Stomach smooth muscle (tissue), 2 donors: ENCODE measurements around the gene FBN2.

Experiments used
- H3K27ac ChIP-seq: one replicate; pipeline ENCODE4 v1.7.0; 2013; ENCODE audit warnings: mild to moderate bottlenecking, low read length, inconsistent platforms
- H3K27me3 ChIP-seq, 2 donors: one replicate each; pipeline ENCODE4 v1.7.0; 2013; ENCODE audit warnings: low read length in 2 of 2; ENCODE audit not compliant: insufficient read depth in 2 of 2, control insufficient read depth in 1 of 2
- H3K36me3 ChIP-seq, 2 donors: one replicate each; pipeline ENCODE4 v1.7.0; 2013; ENCODE audit warnings: low read length in 2 of 2; ENCODE audit not compliant: control insufficient read depth in 2 of 2, insufficient read depth in 2 of 2
- H3K4me1 ChIP-seq: one replicate; pipeline ENCODE4 v1.7.0; 2013; ENCODE audit warnings: low read length; ENCODE audit not compliant: control insufficient read depth, insufficient read depth
- H3K4me3 ChIP-seq, 2 donors: one replicate each; pipeline ENCODE4 v1.7.0; 2013; ENCODE audit warnings: low read length in 2 of 2
- H3K9ac ChIP-seq, 2 donors: one replicate each; pipeline ENCODE4 v1.7.0; 2013; ENCODE audit warnings: low read length in 2 of 2, mild to moderate bottlenecking in 1 of 2
- H3K9me3 ChIP-seq, 2 donors: one replicate each; pipeline ENCODE4 v1.7.0; 2013; ENCODE audit warnings: low read length in 2 of 2; ENCODE audit not compliant: control insufficient read depth in 2 of 2
- donor health status: healthy.
- donor health status: Pancreatic carcinoma.

Gene FBN2

DNA sequence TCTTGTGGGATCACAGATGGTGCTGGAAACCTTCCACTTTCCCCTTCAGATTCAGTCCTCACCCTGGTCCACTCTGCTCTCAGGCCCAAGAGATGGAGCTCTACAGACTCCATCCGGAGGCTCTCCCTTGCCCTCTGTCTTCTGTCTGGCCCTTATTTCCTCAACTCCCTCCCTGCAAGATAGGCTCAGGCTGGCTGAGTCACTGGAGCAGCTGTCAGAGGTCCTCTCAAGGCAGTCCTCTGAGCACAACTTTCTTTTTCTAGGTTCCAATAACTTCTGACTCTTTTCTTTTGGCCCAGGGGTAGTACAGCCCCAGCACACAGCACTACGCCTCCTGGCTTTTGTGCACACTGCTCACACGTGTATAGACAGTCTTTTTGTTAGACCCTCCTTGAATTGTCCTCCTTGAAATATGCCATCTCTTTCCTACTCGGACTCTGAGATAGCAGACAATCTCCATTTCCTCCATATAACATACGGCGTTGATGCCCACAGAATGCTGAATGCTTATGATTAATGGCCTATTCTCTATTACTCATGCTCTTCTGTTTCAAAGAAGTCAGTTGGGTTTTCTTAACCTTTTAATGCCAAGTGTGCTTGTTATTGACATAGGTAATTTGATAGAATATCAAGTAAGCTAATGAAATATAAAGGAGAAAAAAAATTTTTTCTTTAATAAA, 261.4 kb downstream of the FBN2 start:
- Histone ChIP-seq H3K4me1 (no peaks in the 10 kb centered on the region), H3K4me3 (no peak overlapping the region), H3K27me3 (no peaks in the 10 kb centered on the region), H3K9me3 (no peaks in the 10 kb centered on the region), H3K36me3 (no peaks in the 10 kb centered on the region), H3K27ac (no peak overlapping the region), H3K9ac (no peak overlapping the region)

- Histone ChIP-seq H3K4me3 (no peak overlapping the region), H3K9ac (no peak overlapping the region), H3K27me3 (no peaks in the 10 kb centered on the region), H3K36me3 (no peaks in the 10 kb centered on the region), H3K9me3 (no peaks in the 10 kb centered on the region), H3K27ac (no peak overlapping the region), H3K4me1 (no peaks in the 10 kb centered on the region)
These were observed 263.6 kb downstream of the FBN2 start for GRCh38 chr5:128274441-128274840.

DNA sequence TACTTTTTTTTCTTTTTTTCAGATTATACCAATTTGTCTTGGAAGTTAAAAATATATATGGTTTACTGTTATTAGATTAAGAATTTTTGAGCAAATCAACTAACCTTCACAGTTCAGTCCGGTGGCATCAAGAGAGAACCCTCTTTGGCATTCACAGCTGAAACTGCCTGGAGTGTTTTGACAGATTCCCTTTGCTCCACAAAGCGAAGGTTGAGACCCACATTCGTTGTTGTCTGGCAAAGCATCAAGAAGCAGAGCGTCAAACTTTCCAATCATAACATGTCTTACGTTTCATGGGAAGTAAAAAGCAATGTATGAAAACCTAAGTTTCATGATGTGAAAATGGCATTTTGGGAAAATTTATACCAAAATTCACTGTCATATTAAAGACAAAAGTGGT, 264.3 kb downstream of the FBN2 start:
- Histone ChIP-seq H3K36me3 (no peaks in the 10 kb centered on the region), H3K27me3 (no peaks in the 10 kb centered on the region), H3K4me3 (no peak overlapping the region), H3K4me1 (no peaks in the 10 kb centered on the region), H3K27ac (no peak overlapping the region), H3K9me3 (no peaks in the 10 kb centered on the region), H3K9ac (no peak overlapping the region)

- H3K4me1 ChIP-seq, result no peaks in the 10 kb centered on the region
- no peak overlapping the region for H3K4me3 ChIP-seq
- H3K36me3 ChIP-seq, result no peaks in the 10 kb centered on the region
- no peaks in the 10 kb centered on the region for H3K9me3 ChIP-seq
- H3K27me3 ChIP-seq, result no peaks in the 10 kb centered on the region
- no peak overlapping the region for H3K27ac ChIP-seq
- H3K9ac ChIP-seq, result no peak overlapping the region
These were observed 266.1 kb downstream of the FBN2 start for GRCh38 chr5:128271859-128272464.

GRCh38 chr5:128271071-128271470, 267.0 kb downstream of the FBN2 start:
- no peaks in the 10 kb centered on the region for H3K27me3 ChIP-seq
- no peak overlapping the region for H3K27ac ChIP-seq
- no peaks in the 10 kb centered on the region for H3K4me1 ChIP-seq
- H3K36me3 ChIP-seq, result no peaks in the 10 kb centered on the region
- H3K9ac ChIP-seq, result no peak overlapping the region
- no peak overlapping the region for H3K4me3 ChIP-seq
- H3K9me3 ChIP-seq, result no peaks in the 10 kb centered on the region

DNA sequence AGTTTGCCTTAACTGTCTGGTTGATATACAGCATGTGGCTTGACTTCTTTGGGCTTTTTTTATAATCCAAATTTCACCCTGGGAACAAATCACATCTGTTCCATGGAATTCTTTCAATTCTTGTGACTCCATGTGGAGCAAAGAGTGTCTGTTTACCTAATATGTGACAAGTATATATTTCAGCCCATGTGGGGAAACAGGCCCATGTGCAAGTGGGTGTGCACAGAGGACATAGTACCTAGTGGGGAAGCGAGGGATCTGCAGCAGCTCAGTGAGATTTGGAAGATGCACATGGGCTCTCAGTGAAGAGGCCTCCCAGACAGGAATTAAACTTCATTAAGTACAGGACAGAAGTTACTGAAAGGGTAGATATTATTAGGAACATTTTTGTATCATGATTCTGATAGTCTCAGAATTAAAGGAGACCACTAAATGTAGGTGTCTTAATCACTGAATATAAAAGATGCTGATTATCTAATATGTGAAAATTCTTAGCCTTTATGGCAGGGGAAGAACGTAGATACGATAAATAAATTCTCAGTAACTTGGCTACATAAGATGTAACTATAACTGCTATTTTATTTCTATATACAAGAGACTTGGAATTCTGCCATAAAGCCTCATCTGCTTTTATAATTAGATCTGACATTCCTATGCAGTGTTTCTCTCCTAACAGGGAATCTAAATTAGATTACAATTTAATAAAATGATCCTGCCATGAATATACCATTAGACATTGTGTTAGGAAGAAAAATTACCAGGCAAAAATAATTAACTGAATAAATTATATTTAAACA, 273.3 kb downstream of the FBN2 start:
- H3K27ac ChIP-seq, result no peak overlapping the region
- H3K4me3 ChIP-seq, result no peak overlapping the region
- no peaks in the 10 kb centered on the region for H3K9me3 ChIP-seq
- H3K9ac ChIP-seq, result no peak overlapping the region
- no peaks in the 10 kb centered on the region for H3K27me3 ChIP-seq
- H3K4me1 ChIP-seq, result peaks cover 3% of the 10 kb centered on the region
- H3K36me3 ChIP-seq, result no peaks in the 10 kb centered on the region

- Histone ChIP-seq H3K36me3 (no peaks in the 10 kb centered on the region), H3K27ac (no peak overlapping the region), H3K9me3 (no peaks in the 10 kb centered on the region), H3K4me3 (no peak overlapping the region), H3K4me1 (peaks cover 3% of the 10 kb centered on the region), H3K27me3 (no peaks in the 10 kb centered on the region), H3K9ac (no peak overlapping the region)
These were observed 274.7 kb downstream of the FBN2 start for GRCh38 chr5:128263357-128263756.

GRCh38 chr5:128262911-128263310, 275.1 kb downstream of the FBN2 start:
- no peak overlapping the region for H3K27ac ChIP-seq
- H3K9ac ChIP-seq, result no peak overlapping the region
- H3K9me3 ChIP-seq, result no peaks in the 10 kb centered on the region
- no peak overlapping the region for H3K4me3 ChIP-seq
- H3K27me3 ChIP-seq, result no peaks in the 10 kb centered on the region
- peaks cover 3% of the 10 kb centered on the region for H3K4me1 ChIP-seq
- H3K36me3 ChIP-seq, result no peaks in the 10 kb centered on the region

DNA sequence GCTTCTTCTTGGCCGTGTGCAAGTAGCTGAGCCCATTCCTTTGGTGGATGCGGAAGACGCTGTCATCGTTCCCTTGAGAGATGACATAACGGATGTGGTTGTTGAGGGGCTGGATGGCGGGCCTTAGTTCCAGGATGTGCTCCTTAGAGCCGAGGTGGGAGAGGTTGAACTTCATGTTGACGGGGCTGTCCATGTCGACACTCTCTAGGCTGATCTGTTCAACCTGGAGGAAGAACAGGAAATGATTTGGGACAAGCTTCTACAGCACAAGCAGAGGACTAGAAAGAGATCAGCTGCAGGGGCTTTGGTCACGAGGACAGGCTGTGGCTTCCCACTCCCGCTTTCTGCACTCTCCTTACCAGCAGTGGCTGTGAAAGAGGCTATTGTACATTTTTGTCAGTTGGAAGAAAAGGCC, 278.4 kb downstream of the FBN2 start:
- H3K36me3 ChIP-seq, result no peaks in the 10 kb centered on the region
- H3K9me3 ChIP-seq, result peaks cover 0 to 1% of the 10 kb centered on the region in 2 donors
- H3K4me3 ChIP-seq, result no peak overlapping the region
- H3K4me1 ChIP-seq, result peaks cover 2% of the 10 kb centered on the region
- H3K27ac ChIP-seq, result no peak overlapping the region
- no peaks in the 10 kb centered on the region for H3K27me3 ChIP-seq
- no peak overlapping the region for H3K9ac ChIP-seq

- H3K9ac ChIP-seq, result no peak overlapping the region
- H3K36me3 ChIP-seq, result no peaks in the 10 kb centered on the region
- H3K4me3 ChIP-seq, result no peak overlapping the region
- H3K4me1 ChIP-seq, result no peaks in the 10 kb centered on the region
- H3K27ac ChIP-seq, result no peak overlapping the region
- no peaks in the 10 kb centered on the region for H3K27me3 ChIP-seq
- H3K9me3 ChIP-seq, result peaks cover 0 to 3% of the 10 kb centered on the region in 2 donors
These were observed 279.7 kb downstream of the FBN2 start for GRCh38 chr5:128258372-128258771.

DNA sequence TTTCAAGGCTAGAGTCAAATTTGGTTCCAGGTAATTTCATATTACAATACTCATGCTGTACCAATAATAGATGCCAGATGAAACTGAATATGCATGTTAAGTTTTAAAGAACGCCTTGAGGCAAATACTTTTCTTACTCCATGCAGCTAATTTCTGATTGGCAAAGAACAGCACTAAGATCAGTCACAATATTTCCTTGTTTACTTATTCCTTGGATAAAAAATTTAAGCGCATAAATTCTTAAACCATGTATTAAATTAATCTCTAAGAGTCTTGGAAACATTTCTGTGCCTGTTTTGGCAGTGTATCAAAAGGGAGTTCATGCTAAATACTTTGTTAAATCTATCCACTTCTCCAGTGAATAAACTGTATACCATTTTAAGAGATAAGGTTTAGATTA, 281.0 kb downstream of the FBN2 start:
- H3K9ac ChIP-seq, result no peak overlapping the region
- H3K9me3 ChIP-seq, result peaks cover 0 to 3% of the 10 kb centered on the region in 2 donors
- no peaks in the 10 kb centered on the region for H3K27me3 ChIP-seq
- H3K27ac ChIP-seq, result no peak overlapping the region
- H3K36me3 ChIP-seq, result no peaks in the 10 kb centered on the region
- H3K4me1 ChIP-seq, result no peaks in the 10 kb centered on the region
- H3K4me3 ChIP-seq, result no peak overlapping the region
